GM20431 (cell line): ENCODE data around the gene KIAA1191.
"Not testable (repeated sequence)": the region's sequence is repeated elsewhere in the genome, so short reads cannot be mapped to it uniquely, and the experiment has no call there.

ENCODE experiments used
- in situ Hi-C: fragments of 300-500 bp; cut with MseI, MboI; formaldehyde crosslinking; loops from one replicate; pipeline ENCODE4 v1.15.0; 2020; ENCODE audit warnings: low sequenced_read_pairs; ENCODE audit not compliant: unreplicated experiment

Gene KIAA1191, protein sequence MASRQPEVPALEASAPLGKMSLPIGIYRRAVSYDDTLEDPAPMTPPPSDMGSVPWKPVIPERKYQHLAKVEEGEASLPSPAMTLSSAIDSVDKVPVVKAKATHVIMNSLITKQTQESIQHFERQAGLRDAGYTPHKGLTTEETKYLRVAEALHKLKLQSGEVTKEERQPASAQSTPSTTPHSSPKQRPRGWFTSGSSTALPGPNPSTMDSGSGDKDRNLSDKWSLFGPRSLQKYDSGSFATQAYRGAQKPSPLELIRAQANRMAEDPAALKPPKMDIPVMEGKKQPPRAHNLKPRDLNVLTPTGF

DNA sequence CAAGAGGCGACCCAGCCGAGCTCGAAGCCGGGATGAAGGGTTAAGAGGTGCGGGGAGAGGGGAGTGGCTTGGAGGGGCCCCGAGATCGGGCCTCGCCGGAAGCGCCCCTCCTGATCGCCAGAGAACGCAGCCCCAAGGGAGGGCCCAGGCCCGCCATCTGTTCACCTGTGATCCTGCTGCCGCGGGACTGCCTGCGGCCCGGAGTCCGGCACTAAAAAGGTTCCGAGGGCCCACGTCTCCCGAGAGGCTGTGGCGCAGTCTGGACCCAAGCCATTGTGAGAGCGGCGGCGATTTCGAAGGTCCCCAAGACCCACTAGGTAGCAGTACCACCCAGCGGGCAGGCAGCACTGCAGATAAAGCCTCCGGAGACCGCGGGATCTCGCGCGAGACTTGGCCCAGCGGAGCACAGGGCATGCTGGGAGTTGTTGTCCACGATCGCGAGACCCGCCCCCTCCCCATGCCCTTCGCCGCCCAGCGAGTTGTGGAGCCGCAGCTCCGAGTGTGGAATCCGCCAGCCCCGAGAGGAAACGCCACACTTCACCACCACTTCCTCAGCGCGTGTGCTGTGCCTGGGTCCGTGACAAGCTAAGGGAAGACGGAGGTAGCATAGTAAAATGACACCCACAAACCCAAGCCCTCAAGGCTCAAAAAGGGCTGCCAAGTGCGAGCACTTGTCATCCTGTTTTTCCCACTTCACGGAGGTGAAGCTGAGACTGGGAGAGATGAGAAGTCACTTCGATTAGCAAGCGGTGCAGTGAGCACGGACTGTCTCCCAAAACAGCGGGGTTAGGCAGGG lies at the start of gene KIAA1191:
KIAA1191 (minus strand) TSS at position 328 of the 796 bp plus-strand sequence. CDS start 2,256 bp downstream, outside the sequence.
- in situ Hi-C loops = no loop called here

DNA sequence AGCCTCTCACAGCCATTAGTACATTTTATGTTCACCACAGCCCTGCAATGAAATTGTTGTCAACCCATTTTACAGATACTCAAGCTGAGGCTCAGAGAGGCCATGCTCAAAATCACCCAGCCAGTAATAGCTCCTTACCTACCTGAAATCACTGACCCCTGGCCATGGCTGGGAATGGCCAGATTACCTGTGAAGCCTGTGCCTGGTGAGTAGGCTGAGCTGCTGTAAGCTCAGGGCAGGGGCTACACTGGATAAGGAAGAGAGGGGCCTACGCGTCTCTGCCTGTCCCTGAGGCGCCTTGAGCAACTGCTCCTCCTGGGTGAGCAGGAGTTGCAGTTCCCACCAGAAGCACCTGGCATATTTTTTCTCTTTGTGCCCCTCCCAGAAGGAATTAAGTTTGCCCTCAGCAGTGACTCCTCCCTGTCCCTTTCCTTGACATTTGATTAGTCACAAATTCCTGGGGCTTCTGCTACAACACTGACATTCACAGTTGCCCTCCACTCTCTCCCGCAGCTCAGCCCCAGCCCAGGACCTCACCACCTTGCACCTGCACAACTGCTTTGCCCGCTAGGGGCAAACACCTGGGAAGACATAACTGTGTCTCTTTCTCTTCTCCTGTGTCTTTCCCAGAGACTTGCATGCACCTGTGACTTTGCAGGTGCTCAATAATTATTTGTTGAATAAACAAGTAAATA lies 49.1 kb upstream of the KIAA1191 start:
- in situ Hi-C loops = no loop called here

DNA sequence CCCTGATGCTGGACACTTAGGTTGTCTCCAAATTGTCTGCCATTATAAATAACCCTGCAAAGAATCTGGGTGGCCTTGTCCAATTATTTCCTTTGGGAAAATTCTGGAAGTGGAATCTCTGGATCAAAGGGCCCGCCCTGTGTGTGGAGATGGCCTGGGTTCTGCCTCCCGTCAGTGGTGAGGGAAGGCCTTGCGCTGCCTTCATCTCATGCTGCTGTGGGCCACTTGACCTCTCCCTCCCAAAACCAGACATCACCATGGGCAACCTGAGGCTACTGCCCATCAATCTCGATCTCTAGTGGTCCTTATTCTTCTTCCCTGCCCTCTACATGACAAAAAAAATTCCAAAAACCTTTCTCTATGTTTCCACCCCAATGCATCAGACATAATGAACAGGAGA lies 48.2 kb upstream of the KIAA1191 start:
- in situ Hi-C loops = no loop called here

DNA sequence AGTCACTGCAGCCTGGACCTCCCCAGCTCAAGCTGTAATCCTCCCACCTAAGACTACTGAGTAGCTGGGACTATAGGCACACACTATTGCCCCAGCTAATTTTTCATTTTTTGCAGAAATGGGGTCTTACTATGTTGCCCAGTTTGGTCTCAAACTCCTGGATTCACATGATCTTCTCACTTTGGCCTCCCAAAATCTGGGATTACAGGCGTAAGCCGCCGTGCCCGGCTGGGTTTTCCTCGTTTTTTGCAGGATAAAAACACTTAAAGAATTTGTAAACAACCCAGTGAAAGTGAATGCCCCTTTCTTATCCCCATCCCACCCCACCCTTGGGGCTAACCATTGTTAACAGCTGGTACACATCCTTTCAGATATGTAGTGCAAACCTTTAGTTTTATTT lies 47.0 kb upstream of the KIAA1191 start:
- in situ Hi-C loops = no loop called here

DNA sequence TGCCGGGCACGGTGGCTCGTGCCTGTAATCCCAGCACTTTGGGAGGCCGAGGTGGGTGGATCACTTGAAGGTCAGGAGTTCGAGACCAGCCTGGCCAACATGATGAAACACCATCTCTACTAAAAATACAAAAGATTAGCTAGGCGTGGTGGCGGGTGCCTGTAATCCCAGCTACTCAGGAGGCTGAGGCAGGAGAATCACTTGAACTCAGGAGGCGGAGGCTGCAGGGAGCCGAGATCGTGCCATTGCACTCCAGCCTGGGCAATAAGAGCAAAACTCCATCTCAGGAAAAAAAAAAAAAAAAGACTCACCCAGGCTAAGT lies 46.6 kb upstream of the KIAA1191 start:
- in situ Hi-C loops = not testable (repeated sequence)

DNA sequence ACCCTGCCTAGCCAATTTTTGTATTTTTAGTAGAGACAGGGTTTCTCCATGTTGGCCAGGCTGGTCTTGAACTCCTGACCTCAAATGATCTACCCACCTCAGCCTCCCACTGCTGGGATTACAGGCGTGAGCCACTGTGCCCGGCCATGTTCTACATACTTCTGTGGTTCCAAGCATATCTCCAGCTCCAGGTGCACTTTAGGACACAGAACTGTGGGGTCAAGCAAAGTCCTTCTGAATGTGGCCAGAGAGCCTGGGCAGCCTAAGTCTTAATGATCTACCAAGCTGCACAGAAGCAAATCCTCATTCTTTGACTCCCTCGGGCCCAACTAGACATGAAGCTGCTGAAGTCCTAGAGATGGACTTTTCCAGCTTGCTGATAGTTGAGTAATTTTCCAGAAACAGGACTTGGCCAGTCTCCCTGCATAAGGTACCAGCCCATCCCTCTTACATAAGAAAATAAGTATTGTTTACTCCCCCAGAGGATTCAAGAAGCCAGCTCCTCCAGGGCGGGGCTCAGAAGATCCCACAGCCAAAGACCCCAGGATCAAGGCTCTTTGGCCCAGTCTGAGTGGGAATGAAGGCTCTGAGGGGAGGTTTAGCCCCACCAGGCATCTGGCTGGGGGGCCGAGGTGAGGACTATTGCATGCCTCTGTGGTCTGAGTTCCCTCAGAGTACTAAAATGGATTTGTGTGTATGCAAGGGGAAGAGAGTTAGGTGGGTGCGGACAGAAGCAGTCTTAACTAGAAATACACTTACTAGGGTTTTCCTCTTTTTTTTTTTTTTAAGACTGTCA lies 46.1 kb upstream of the KIAA1191 start:
- in situ Hi-C loops = no loop called here

DNA sequence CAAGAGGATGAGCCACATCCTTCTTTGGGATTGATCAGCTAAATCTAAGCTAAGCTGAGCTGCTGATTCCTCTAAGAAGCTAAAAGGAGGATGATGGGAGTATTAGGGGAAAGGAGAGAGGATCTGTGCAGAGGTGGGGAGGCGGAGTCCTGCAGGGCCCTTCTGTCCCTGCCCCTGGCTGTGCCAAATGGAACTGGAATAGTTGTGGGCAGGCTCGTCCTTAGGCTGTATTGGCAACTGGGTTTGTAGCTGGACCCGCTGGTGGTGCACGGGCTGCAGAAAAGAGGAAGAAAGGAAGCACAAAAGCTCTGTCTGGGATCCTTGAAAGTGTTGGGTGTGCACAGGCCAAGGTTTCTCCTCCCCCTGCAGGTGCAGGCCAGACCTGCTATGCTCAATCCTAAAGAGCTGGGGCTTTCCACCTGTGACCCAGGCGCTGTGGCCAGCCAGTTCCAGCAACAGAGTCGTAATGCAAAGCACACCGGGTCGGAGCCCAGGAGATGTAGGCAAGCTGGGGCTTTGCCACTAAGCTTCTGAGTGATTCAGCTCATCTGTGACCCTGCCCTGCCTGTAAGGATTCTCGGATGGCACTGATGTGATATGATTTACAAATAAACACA lies 45.0 kb upstream of the KIAA1191 start:
- in situ Hi-C loops = no loop called here

DNA sequence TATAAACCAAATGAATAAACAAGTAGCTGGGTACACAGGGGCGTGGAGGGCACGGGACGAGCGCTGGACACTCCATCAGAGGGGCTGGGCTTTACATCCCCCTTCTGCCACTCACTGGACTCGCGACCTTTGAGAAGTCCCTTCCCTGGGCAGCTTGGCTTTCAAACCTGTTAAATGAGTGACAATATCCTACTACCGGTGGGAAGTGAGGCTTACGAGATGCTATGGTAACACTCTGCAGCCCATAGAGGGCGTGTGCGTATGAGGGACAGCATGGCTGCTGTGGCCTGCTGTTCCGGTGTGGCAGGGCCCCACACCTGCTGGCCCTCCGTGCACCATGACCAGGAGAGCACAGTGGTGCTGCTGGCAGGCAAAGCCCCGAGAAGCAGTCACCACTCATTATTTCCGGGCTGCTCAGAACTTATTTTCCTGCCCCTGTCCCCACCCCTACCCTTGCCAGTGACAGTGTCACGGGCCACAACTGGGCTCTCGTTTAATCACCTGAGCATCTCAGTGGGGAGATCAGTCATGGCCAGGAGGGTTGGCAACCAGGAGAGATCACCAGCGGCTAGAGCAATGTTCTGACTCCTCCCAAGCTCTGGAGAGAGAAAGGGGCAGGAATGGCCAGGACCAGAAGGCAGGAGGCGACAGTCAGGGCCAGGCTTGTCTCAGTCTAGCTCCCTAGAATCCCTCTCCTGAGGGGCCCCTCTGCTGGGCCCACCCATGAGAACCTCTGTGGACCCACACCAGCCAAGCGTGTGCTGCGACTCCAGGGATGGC lies 44.3 kb upstream of the KIAA1191 start:
- in situ Hi-C loops = no loop called here

DNA sequence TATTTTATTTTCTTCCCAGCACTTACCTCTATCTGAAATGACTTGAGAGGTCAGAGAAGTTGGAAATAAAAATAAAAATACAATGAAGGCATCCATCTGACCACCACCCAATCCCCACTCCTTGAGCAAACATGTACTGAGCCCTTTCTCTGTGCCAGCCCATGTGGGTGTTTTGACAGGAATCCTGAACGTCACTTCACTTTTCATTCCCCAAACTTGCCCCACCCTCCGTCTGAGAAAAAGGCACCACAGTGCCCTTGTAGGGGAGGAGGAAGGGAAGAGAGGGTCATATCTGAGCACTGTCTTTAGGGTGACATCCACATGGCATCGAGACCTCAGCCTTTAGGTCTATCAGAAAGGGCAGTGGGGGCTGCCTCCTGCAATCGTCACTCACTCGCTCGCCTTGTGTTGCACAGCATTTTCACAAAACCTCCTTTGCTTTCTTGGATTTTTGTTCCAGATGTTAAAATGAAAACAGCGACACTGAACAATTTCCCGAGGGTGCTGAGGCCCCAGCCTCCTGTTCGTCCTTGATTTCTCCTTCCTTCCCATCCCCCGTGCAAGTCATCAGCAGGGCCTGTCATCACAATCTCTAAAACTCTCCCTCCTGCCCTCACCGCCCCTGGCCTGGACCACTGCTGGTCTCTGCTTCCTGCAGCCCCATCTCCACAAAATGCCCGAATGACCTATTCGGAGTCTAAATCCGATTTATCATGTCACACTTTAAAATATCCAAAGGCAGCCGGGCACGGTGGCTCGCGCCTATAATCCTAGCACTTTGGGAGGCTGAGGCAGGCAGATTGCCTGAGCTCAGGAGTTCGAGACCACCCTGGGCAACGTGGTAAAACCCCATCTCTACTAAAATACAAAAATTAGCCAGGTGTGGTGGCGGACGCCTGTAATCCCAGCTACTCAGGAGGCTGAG lies 40.0 kb upstream of the KIAA1191 start:
- in situ Hi-C loops = no loop called here

DNA sequence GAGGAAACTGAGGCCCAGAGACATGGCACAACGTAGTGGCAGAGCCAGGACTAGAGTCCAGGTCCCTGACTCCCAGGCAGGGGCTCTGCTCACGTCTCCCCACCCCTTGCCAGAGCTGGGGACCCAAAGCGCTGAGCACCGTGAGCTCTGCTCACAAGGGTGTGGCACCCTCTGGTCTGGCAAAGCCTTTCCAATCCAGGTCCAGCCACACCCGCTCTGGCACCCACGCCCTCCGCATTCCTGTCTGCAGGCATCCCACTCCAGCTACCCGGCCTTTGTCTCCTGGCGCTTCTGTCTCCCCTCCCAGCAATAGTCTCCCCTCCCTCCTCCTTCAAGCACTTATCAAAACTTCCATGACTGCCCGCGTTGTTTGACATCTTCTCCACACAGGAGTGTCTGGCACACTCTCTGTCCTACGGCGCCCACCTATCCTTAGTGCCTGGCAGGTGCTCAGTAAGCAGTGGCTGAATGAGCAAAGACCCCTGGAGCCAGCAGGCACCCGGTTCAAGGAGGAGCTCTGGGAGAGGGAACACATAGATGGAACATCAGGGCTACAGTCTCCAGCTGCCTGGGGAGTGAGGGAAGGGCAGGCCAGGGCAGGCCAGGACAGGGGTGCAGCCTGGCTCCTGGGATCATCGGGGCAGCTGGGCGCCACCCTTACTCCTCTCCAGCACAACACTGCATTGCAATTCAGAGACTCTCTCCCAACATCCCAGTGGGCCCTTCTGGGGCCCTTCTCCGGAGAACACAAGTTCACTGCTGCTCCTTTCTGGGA lies 39.0 kb upstream of the KIAA1191 start:
- in situ Hi-C loops = no loop called here

DNA sequence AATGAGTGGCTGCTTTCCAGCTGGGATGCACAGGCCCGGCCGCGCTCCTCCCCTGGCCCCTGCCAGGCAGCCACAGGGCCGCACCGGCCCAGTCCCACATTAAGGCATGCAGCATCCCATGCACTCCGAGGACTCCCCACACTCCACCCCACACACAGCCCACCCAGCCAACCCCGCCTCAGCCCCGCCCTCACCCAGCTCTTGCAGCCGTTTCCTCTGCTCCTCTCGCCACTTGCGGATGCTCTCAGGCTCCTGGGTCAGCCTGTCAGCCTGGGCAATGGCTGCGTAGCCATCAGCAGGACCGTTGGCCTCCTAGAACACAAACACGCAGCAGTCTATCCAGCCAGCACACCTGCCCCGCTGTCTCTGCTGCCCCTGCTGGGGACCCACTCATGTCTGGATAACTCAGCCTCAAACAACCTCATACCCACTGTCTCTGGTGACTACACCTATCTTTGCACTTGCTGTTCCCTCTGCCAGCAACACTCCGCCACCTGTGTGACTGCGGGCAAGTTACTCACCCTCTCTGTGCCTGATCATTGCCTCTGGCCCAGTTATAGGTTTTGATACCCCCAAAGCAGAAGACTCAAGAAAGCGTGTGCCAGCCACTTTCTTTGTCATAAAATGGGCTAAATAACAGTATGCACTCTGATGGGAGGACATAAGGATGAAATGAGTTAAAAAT lies 36.3 kb upstream of the KIAA1191 start:
- in situ Hi-C loops = no loop called here

DNA sequence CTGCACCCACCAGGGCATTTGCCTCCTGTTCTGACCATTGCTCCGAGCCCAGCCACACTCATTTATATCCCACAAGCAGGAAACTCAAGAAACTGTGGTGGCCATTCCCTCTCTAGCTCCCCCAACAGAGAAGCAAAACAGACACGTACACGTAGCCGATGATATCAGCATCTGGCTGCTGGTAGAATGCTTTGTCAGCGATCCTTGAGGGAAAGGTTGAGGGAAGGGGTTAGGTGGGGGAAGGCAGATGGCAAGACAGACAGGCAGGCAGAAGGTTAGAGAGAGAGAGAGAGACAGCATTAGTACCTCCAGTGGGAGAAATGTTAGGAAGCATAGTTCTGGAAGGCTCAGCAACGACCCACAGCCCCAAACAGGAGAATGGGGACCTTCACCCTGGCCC lies 34.8 kb upstream of the KIAA1191 start:
- in situ Hi-C loops = no loop called here

DNA sequence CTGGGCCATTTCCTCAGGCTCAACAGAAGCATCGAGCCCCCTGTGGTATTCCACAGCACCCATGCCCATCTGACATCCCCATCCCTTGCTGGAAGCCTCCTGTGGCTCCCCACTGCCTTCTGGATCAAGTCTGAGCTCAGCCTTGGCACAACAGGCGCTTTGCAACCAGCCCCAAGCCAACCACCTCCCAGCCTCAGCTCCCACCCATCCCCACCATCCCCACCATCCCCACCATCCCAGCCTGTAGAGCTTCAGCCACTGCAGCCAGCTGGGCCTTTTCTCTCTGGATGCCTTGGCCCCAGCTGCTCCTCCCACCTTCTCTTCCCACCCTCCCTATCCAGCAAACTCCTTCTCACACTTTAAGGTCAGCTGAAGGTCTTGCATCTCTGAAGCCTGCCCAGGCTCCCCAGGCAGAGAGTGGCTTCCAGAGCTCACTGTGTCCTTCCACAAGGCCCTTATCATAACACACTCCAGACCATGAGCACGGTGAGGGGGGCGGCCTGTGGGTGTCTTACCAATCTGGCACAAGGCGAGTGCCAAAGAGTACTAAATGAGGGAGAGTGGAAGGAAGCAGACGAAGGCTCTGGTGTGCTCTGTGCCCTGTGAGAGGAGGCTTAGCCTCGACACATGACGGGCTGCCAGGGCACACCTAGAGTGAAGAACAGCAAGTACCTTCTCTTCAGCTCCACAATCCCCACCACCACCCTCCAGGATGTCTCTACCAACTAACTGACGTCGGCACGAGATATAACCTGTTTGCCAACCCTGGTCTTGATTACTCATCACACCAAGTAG lies 33.5 kb upstream of the KIAA1191 start:
- in situ Hi-C loops = no loop called here

DNA sequence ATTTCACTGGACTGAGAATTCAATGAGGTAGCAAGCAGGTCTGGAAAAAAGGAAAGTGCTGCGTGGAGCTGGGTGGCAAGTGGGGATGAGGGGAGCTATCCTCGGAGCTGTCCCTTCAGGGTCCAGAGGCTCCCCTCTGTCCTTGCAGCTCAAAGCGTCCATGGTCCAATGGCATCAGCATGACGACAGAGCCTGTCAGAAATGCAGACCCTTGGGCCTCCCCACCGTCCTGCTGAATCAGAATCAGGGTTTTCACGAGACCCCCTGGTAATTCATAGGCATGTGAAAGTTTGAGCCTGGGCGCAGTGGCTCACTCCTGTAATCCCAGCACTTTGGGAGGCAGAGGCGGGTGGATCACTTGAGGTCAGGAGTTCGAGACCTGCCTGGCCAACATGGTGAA lies 32.5 kb upstream of the KIAA1191 start:
- in situ Hi-C loops = no loop called here

DNA sequence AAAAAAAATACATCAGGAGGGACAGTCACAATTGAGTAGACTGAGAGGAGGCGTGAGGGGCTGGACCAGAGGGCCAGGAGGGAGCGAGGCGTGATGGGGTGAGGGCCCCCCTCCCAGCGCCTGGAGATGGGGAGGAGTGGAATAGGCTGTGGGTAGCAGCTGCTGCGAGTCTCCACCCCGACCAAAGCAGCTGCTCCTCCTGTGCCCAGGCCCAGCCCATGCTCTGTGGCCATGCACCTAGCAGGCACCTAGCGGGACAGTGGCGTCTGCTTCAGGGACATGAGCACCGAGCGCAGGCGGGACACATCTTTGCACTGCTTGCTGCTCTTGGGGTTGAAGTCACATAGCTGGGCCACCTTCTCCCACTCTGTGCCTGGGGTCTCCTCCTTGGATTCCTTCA lies 31.0 kb upstream of the KIAA1191 start:
- in situ Hi-C loops = no loop called here

DNA sequence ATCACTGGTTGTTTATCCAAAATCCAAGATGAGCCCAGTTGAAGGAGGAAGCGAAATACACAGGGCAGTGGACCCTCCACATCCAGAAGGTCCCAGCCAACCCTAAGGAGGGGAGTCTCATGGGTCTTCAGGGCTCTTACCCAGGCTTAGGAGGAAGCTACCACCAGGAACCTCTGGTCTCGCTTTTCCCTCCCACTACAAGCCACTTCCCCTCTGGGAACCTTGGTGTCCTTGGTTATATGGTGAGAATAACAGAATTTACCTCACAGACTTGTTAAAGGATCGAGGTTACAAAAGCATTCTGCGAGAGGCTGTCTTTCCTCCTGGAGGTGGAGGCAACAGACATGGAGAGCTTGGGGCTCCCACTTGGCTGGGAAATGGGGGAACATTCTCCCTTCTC lies 30.4 kb upstream of the KIAA1191 start:
- in situ Hi-C loops = no loop called here
